PC-9 (cell line): ENCODE measurements around the gene RAX. TPM values are rescaled to one million over a fixed set of nuclear protein-coding genes. Genes with fewer than 3 reads are reported as not detected.

ENCODE experiments used
- BruUV-seq: library from RNA; stranded (reverse); fragments of 400-500 nt; replicated peaks from 2 replicates; lab custom pipeline; 2021; lab: Mats Ljungman, UMichigan
- CTCF ChIA-PET: fragments of 300-600 bp; sonication (Branson Sonifier 250); formaldehyde crosslinking; loops from one replicate; lab custom pipeline; 2022; ENCODE audit warnings: antibody characterized with exemption; lab: Charles Lee
- POLR2A ChIA-PET: fragments of 300-600 bp; sonication (Branson Sonifier 250); formaldehyde crosslinking; loops from one replicate; lab custom pipeline; 2022; ENCODE audit warnings: antibody characterized with exemption; ENCODE audit not compliant: unreplicated experiment; lab: Charles Lee
- DNase-seq, 2 experiments: peaks; one replicate each; pipeline versions ENCODE4 v3.0.0 to v3.0.0-alpha.2; 2015 to 2022; ENCODE audit warnings: mixed read lengths in 1 of 2
- H2AFZ ChIP-seq: fragments of 200-600 bp; sonication (generic); 2 replicates; pipeline ENCODE4 v1.8.1; 2017; ENCODE audit warnings: antibody characterized with exemption
- H3F3A ChIP-seq: fragments of 200-600 bp; sonication (generic); 2 replicates; pipeline ENCODE4 v1.8.1; 2017; ENCODE audit warnings: antibody characterized with exemption, mild to moderate bottlenecking, low read depth; ENCODE audit not compliant: insufficient read depth
- H3K27ac ChIP-seq: fragments of 200-600 bp; sonication (generic); 2 replicates; pipeline ENCODE4 v1.6.1; 2016; ENCODE audit warnings: mixed run types
- H3K27me3 ChIP-seq: fragments of 200-600 bp; sonication (generic); 2 replicates; pipeline ENCODE4 v1.6.1; 2016; ENCODE audit warnings: low read depth, mixed run types; ENCODE audit not compliant: insufficient read depth
- H3K36me3 ChIP-seq: fragments of 200-600 bp; sonication (generic); 2 replicates; pipeline ENCODE4 v1.6.1; 2016; ENCODE audit warnings: low read depth, mixed run types
- H3K4me1 ChIP-seq: fragments of 200-600 bp; sonication (generic); replicated peaks from 2 replicates; pipeline ENCODE4 v1.6.1; 2016; ENCODE audit warnings: mixed run types; ENCODE audit not compliant: insufficient read depth
- H3K4me2 ChIP-seq: fragments of 200-600 bp; sonication (generic); 2 replicates; pipeline ENCODE4 v1.6.1; 2017; ENCODE audit warnings: mixed run types
- H3K4me3 ChIP-seq: fragments of 200-600 bp; sonication (generic); 2 replicates; pipeline ENCODE4 v1.6.1; 2016; ENCODE audit warnings: mixed run types
- H3K79me2 ChIP-seq: fragments of 200-600 bp; sonication (generic); 2 replicates; pipeline ENCODE4 v1.6.1; 2017; ENCODE audit warnings: low read depth, mixed run types
- H3K9me2 ChIP-seq: fragments of 200-600 bp; sonication (generic); 2 replicates; pipeline ENCODE4 v1.8.1; 2017; ENCODE audit warnings: mild to moderate bottlenecking; ENCODE audit not compliant: insufficient read depth
- H3K9me3 ChIP-seq: fragments of 200-600 bp; sonication (generic); 2 replicates; pipeline ENCODE4 v1.8.1; 2016; ENCODE audit warnings: low read depth; ENCODE audit not compliant: insufficient read depth
- H4K20me1 ChIP-seq: fragments of 200-600 bp; sonication (generic); 2 replicates; pipeline ENCODE4 v1.8.1; 2017; ENCODE audit not compliant: insufficient read depth
- CTCF ChIP-seq: fragments of 200-600 bp; sonication (generic); conservative IDR thresholded peaks from 2 replicates; pipeline ENCODE4 v1.6.1; 2017; ENCODE audit warnings: mixed run types, antibody characterized with exemption, mild to moderate bottlenecking, moderate library complexity
- EZH2 ChIP-seq: fragments of 200-600 bp; sonication (generic); IDR thresholded peaks from 2 replicates; pipeline ENCODE4 v1.8.0; 2017; ENCODE audit warnings: antibody characterized with exemption, low read depth
- intact Hi-C: fragments of 100-400 bp; cut with micrococcal nuclease; formaldehyde crosslinking; loops from one replicate; pipeline ENCODE4 v1.10.0; 2022; ENCODE audit not compliant: unreplicated experiment
- total RNA-seq: library from RNA; stranded (reverse); gene quantifications from 2 replicates; pipeline ENCODE4 v1.2.3, GENCODE V29; 2021

The RAX gene
- total RNA-seq, 1 experiment from 2014 or later = not detected

GRCh38 chr18:59270689-59271257 lies 2.5 kb downstream of the RAX start:
- H2AFZ ChIP-seq = peak overlapping the region; percentile 52; the same call in 1 of the 2 replicates
- no TSS peak for BruUV-seq
- H3F3A ChIP-seq = no peaks in the 10 kb centered on the region
- no peak for DNase-seq
- no peak overlapping the region for H3K4me3 ChIP-seq
- TF ChIP-seq EZH2 (no peak), CTCF (no peak)
- H3K27ac ChIP-seq = no peak overlapping the region
- no peaks in the 10 kb centered on the region for H3K9me3 ChIP-seq
- no peaks in the 10 kb centered on the region for H4K20me1 ChIP-seq
- H3K9me2 ChIP-seq = no peaks in the 10 kb centered on the region
- ChIA-PET CTCF (no interaction called here), POLR2A (no interaction called here)
- intact Hi-C loops = no loop called here
- no peak overlapping the region for H3K4me2 ChIP-seq
- no peaks in the 10 kb centered on the region for H3K4me1 ChIP-seq
- H3K79me2 ChIP-seq = no peaks in the 10 kb centered on the region
- no peaks in the 10 kb centered on the region; the same call in 1 of the 2 replicates for H3K27me3 ChIP-seq
- H3K36me3 ChIP-seq = no peaks in the 10 kb centered on the region

- CTCF ChIA-PET = no interaction called here
- no peak for TF ChIP-seq EZH2
- no peak for TF ChIP-seq CTCF
- BruUV-seq = no TSS peak
- no peaks in the 10 kb centered on the region for H3K36me3 ChIP-seq
- H3K27me3 ChIP-seq = no peaks in the 10 kb centered on the region; the same call in 1 of the 2 replicates
- no peaks in the 10 kb centered on the region for H3K4me1 ChIP-seq
- H3K9me2 ChIP-seq = no peaks in the 10 kb centered on the region
- no peak overlapping the region for H3K4me2 ChIP-seq
- POLR2A ChIA-PET = no interaction called here
- no peaks in the 10 kb centered on the region for H4K20me1 ChIP-seq
- no peaks in the 10 kb centered on the region for H3K9me3 ChIP-seq
- H3F3A ChIP-seq = no peaks in the 10 kb centered on the region
- H3K4me3 ChIP-seq = no peak overlapping the region
- DNase-seq = no peak
- no peaks in the 10 kb centered on the region for H3K79me2 ChIP-seq
- H3K27ac ChIP-seq = no peak overlapping the region
- H2AFZ ChIP-seq = no peak overlapping the region
- intact Hi-C loops = no loop called here
These were observed 3.6 kb downstream of the RAX start for GRCh38 chr18:59269563-59270119.

GRCh38 chr18:59268721-59269562 lies 4.3 kb downstream of the RAX start:
- H3K27me3 ChIP-seq = no peaks in the 10 kb centered on the region; the same call in 1 of the 2 replicates
- no peak for DNase-seq
- H2AFZ ChIP-seq = no peak overlapping the region
- no peaks in the 10 kb centered on the region for H3K9me3 ChIP-seq
- no peaks in the 10 kb centered on the region for H3K79me2 ChIP-seq
- H3K36me3 ChIP-seq = no peaks in the 10 kb centered on the region
- H3K9me2 ChIP-seq = no peaks in the 10 kb centered on the region
- H3F3A ChIP-seq = no peaks in the 10 kb centered on the region
- CTCF ChIA-PET = no interaction called here
- no TSS peak for BruUV-seq
- intact Hi-C loops = no loop called here
- no peaks in the 10 kb centered on the region for H3K4me1 ChIP-seq
- no peak overlapping the region for H3K4me2 ChIP-seq
- no peaks in the 10 kb centered on the region for H4K20me1 ChIP-seq
- no peak overlapping the region for H3K4me3 ChIP-seq
- TF ChIP-seq CTCF (no peak), EZH2 (no peak)
- POLR2A ChIA-PET = no interaction called here
- no peak overlapping the region for H3K27ac ChIP-seq
